ENCODE measurements around the gene OPCML.

The OPCML gene

DNA sequence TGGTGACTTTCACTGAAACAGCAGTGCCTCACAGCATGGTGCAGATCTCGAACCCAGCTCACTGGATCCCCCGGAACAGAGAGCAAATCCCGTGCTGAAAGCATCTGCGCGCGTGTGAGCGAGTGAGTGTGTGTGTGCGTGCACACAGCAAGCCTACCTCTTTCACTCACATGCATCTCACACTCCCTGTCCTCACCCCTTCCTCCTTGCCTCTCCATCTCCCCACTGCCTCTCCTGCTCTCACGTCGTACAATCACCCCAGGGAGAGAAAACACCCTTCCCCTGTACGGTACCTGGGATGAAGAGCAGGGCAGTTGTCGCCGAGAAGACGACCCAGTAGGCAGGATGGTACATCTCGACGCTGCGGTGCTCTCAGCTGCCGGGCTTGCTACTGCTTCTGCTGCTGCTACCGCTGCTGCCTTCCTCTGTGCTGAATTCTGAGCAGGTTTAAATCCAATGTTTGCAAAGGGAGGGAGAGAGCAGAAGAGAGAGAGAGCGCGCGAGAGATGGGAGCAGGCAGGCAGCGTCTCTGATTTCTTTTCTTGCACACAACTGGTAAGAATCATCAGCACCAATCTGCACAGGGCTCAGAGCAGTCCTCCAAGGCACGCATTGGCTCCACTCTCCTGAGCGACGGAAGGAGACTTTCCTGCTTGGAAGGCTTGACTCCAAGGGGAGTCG lies at the start of gene OPCML:
Gene OPCML, minus strand, starts transcription at position 531 of the 681 bp plus-strand sequence.
- no peak for DNase-seq

- no peak for DNase-seq
Observed at GRCh38 chr11:133581091-133581490, 48.8 kb upstream of the OPCML start.

DNA sequence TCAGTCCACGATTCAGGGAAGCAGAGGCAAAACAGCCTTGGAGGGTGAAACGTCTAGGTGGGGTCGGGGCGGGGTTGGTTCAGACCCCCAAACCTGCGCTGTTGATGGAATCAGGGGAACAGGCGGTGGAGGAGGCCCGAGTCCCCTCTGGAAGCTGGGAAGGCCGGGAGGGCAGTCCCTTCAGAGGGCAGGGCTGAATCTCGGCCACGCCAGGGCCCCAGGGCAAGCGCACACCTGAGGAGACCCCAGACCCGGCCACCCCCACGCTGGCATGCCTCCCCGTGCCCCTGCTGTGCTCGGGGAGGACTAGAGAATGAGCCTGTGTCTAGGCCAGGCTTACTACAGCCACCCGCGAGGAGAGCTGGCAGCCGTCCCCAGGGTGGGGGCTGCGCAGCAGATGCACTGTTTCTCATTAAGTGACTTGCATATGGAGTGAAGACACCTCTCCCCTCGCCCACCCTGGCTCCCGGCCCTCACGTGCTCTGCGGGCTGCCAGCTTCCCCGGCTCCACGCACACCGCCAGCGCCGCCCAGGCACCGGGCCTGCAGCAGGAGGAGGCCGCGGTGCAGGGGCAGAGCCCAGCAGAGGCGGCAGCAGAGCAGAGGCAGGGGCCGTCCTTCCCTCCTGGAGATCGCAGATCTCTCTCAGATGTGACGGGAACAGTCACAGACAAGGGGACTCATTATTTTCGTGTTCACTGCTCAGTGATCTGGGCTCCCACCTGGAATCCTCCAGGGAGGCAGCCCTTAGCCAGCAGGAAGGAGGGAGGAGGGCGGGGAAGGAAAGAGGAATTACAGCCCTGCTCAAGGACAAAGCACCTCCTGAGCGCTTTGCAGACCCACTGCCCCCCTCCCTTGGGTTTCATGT lies 47.1 kb upstream of the OPCML start:
- DNase-seq: no peak

GRCh38 chr11:133577403-133577802 lies 45.1 kb upstream of the OPCML start:
- DNase-seq: no peak

DNA sequence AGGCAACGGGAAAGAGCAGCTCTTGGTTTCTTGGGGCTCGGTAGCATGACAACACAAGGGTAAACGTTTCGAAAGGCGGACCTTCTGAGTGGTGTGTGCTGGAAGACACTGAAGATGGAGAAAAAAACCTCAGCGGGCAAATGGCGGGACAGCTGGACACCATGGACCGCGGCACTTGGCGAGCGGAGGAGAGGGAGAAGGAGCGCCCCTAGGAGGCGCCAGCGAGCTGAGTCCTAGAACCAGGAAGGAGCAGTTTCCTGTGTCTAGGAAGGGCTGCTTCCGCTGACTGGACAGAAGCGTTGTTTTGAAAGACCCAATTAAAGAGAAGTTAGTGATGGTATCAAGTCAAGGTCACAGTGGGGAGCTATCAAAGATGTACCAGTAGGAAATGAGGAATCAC lies 44.0 kb upstream of the OPCML start:
- DNase-seq: no peak

DNA sequence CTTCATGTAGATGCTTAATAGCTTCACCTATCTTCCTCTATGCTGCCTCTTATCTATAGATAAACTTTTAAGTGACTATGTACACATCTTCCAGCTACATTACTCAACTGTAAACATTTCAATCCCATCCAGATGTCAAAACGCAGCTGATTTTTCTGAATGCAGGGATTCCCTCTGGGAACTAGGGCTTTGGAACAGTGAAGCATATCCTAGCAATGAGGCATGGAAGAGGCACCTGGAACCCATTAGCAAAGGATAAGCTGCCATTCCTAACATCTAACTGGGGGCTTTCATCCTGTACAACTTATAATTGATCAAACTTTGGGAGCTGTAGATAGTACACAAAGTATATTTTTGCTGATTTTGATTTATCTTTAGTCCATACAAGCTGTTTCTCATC lies 40.8 kb upstream of the OPCML start:
- no peak for DNase-seq

GRCh38 chr11:133570376-133570775 lies 38.1 kb upstream of the OPCML start:
- DNase-seq: no peak

DNA sequence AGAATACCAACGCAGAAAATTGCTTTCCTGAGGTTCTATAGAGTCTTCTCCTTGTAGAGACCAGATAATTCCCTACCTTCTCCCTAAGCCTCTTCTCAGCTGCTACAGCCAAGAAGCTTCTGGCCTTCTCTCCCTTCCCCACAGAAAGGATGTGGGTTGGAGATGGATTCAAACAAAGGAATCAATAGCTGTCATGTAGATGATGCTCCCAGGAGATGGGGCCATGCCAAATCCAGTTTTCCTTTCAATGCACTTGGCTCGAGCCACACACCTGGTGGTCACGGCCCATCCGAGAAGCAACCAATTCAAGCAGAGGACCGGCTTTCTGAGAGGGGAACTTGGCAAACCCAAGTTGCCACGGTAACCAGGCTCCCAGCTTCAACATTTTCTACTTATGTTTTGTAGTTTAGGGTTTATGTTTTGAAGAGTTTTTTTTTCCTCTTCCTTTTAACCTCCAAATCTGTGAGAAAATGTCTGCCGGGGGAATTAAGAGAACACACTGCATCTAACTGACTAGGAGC lies 31.3 kb upstream of the OPCML start:
- no peak for DNase-seq

DNA sequence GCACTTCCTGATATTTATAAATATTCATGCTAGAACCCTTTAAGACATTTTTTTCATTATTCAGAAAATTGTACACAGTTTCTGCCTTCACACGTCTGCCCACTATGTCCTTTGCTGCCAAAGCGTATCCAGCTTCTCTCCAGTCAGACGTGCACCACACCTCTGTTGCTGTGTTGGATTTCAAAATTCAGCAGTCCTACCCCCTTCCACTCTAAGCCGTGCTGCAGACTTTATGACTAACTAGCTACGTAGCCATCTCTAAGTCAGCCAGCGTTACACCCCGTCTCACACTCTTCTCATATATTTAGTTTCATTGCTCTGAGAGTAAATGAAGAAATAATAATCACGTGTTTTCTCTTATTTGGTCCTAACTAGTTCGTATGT lies 28.2 kb upstream of the OPCML start:
- no peak for DNase-seq

GRCh38 chr11:133559833-133560471 lies 27.7 kb upstream of the OPCML start:
- no peak for DNase-seq

DNA sequence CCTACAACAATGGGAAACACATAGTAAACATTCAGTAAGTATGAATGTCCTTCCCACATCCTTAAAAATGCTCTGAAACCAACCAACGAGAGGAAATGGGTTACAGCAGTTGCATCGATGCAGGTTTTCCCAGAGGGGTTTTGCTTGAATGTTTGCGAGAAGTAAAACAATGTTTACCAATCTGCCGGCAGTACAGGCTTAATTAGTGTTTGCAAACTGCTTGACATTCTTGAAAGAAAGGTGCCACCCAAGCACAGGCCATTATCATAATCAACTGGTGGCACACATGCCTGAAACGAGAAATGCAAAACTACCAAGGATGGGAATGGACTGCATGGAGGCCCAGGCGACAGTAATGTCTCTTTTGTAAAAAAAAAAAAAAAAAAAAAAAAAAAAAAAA lies 27.1 kb upstream of the OPCML start:
- no peak for DNase-seq

GRCh38 chr11:133555034-133555433 lies 22.7 kb upstream of the OPCML start:
- DNase-seq: no peak

- DNase-seq: no peak
Observed at GRCh38 chr11:133553885-133554740, 21.8 kb upstream of the OPCML start.

DNA sequence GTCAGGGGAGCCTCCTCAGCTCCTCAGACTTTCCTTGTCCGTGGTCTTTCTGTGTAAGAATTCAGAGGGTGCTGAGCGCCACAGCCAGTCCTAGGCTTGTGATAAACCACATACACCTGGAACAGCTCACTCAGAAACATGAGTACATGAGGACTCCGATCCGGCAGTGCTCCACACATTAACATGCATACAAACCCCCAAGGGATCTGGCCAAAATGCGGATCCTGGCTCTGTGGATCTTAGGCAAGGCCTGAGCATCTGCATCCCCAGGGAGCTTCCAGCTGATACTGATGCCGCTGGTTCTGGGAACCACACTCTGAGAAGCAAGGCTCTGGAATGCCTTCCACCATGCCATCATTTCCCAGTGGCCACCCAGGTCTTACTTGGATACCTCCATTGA lies 20.6 kb upstream of the OPCML start:
- DNase-seq: no peak

GRCh38 chr11:133551064-133551463 lies 18.8 kb upstream of the OPCML start:
- DNase-seq: no peak

DNA sequence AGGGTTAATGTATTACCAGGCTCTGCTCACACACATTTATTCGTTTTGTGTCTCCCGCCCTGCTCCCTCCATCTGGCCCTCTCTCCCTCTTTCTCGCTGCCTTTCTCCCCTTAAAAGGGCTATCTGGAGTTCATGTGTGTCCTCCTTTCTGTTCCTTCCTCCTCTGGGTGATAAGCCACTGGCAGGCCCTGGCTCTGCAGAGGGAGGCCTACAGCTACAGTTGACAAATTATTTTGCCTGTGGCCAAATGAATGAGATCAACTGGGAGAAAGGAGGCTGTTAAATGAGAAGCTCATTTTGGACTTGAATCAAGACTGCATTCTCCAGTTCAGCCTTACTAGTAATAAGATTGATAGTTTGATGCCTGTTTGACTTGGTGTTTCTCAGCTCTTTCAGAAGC lies 17.5 kb upstream of the OPCML start:
- no peak for DNase-seq

- DNase-seq: no peak
Observed at GRCh38 chr11:133548641-133549040, 16.3 kb upstream of the OPCML start.

GRCh38 chr11:133547808-133548494 lies 15.7 kb upstream of the OPCML start:
- no peak for DNase-seq

DNA sequence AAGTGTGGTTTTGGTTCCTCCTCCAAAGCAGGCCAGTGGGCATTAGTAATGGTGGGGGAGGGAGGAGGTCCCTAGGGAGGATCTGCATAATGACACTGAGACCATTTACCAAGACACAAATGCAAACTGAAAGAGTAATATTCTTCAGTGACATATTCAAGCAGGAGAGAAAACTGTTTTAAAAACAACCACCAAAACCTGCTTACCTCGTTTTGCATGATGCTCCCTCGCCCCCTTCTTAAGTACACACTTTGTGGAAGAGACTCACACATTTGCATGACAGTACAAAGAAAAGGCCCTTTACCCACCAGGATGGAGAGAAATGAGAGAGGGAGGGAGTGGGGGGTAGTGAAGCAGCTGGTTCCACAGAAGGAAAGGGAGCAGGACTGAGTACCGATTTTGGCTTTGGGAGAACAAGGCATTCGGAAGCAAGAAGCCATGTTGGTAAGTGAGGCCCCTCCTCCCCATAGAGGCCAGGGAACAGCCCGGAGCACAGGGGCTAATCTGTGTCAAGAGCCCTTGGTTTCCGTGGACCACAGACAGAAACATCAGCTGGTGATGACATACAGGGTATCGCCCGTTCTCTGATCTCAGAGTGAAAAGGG lies 13.0 kb upstream of the OPCML start:
- no peak for DNase-seq

DNA sequence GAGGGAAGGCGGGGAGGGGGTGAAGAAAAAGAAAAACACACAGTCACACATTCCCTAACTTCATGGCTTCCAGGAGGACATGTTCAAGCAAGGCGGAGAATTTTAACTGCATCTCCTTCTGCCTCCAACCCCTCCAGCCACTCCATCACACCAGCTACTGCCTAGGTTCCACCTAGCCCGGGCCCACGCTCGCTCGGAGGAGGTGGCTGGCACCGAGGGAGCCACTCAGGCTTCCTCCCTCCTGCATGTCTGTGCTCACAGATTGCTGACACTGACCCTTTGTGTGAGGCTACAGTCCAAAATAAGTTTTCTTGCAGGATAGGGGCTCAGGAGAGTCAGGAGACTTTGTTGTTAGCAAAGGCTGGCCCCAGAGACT lies 9.4 kb upstream of the OPCML start:
- DNase-seq: no peak

GRCh38 chr11:133541021-133541719 lies 8.9 kb upstream of the OPCML start:
- no peak for DNase-seq

All from bone marrow (tissue), 2 donors.